Measurements from ENCODE around the gene MYT1.

Gene MYT1

GRCh38 chr20:64207641-64208590 lies 43.7 kb downstream of the MYT1 start:
- H3K9ac ChIP-seq: no peak overlapping the region
- H3K9me3 ChIP-seq (ENCODE audit: control insufficient read depth, low read length): no peaks in the 10 kb centered on the region
- peaks cover 2% of the 10 kb centered on the region for H3K79me2 ChIP-seq
- H3K4me1 ChIP-seq: peaks cover 2% of the 10 kb centered on the region
- H3K36me3 ChIP-seq (ENCODE audit: control insufficient read depth, insufficient read depth, low read length): no peaks in the 10 kb centered on the region
- TF ChIP-seq CTCF (IDR thresholded peaks at IDR 0.05): no peak
- H3K4me3 ChIP-seq (ENCODE audit: low read depth, low read length): no peak overlapping the region
- no peak overlapping the region for H3K4me2 ChIP-seq (ENCODE audit: low read length)
- H3K27me3 ChIP-seq (ENCODE audit: control insufficient read depth, insufficient read depth, low read length): no peaks in the 10 kb centered on the region
- no peak overlapping the region for H2AFZ ChIP-seq
- no peak overlapping the region for H3K27ac ChIP-seq

GRCh38 chr20:64209148-64209547 lies 44.9 kb downstream of the MYT1 start:
- Histone ChIP-seq H3K4me2 (ENCODE audit: low read length) (no peak overlapping the region), H3K9ac (no peak overlapping the region), H3K27ac (no peak overlapping the region), H3K9me3 (ENCODE audit: control insufficient read depth, low read length) (no peaks in the 10 kb centered on the region), H2AFZ (no peak overlapping the region), H3K4me3 (ENCODE audit: low read depth, low read length) (no peak overlapping the region), H3K79me2 (no peaks in the 10 kb centered on the region), H3K4me1 (peaks cover 2% of the 10 kb centered on the region), H3K36me3 (ENCODE audit: control insufficient read depth, insufficient read depth, low read length) (no peaks in the 10 kb centered on the region), H3K27me3 (ENCODE audit: control insufficient read depth, insufficient read depth, low read length) (no peaks in the 10 kb centered on the region)
- TF ChIP-seq CTCF (IDR thresholded peaks at IDR 0.05): no peak

- Histone ChIP-seq H3K27ac (no peak overlapping the region), H3K4me1 (peaks cover 2% of the 10 kb centered on the region), H3K79me2 (no peaks in the 10 kb centered on the region), H3K27me3 (ENCODE audit: control insufficient read depth, insufficient read depth, low read length) (no peaks in the 10 kb centered on the region), H3K4me3 (ENCODE audit: low read depth, low read length) (no peak overlapping the region), H3K36me3 (ENCODE audit: control insufficient read depth, insufficient read depth, low read length) (no peaks in the 10 kb centered on the region), H2AFZ (no peak overlapping the region), H3K9me3 (ENCODE audit: control insufficient read depth, low read length) (no peaks in the 10 kb centered on the region), H3K9ac (no peak overlapping the region), H3K4me2 (ENCODE audit: low read length) (no peak overlapping the region)
- no peak for TF ChIP-seq CTCF (IDR thresholded peaks at IDR 0.05)
Observed at GRCh38 chr20:64210656-64211369, 46.6 kb downstream of the MYT1 start.

GRCh38 chr20:64211874-64212658 lies 47.8 kb downstream of the MYT1 start:
- Histone ChIP-seq H3K79me2 (no peaks in the 10 kb centered on the region), H3K4me2 (ENCODE audit: low read length) (no peak overlapping the region), H3K27ac (no peak overlapping the region), H3K9me3 (ENCODE audit: control insufficient read depth, low read length) (no peaks in the 10 kb centered on the region), H3K9ac (no peak overlapping the region), H3K36me3 (ENCODE audit: control insufficient read depth, insufficient read depth, low read length) (no peaks in the 10 kb centered on the region), H3K27me3 (ENCODE audit: control insufficient read depth, insufficient read depth, low read length) (no peaks in the 10 kb centered on the region), H3K4me1 (peaks cover 2% of the 10 kb centered on the region), H2AFZ (no peak overlapping the region), H3K4me3 (ENCODE audit: low read depth, low read length) (no peak overlapping the region)
- no peak for TF ChIP-seq CTCF (IDR thresholded peaks at IDR 0.05)
